ENCODE measurements around the gene EGLN3. TPM values are rescaled to one million over a fixed set of nuclear protein-coding genes. Genes with fewer than 3 reads are reported as not detected.

Gene EGLN3
- polyA plus RNA-seq, 4 donors = 13.0 to 18.6 (median 14.6) TPM

DNA sequence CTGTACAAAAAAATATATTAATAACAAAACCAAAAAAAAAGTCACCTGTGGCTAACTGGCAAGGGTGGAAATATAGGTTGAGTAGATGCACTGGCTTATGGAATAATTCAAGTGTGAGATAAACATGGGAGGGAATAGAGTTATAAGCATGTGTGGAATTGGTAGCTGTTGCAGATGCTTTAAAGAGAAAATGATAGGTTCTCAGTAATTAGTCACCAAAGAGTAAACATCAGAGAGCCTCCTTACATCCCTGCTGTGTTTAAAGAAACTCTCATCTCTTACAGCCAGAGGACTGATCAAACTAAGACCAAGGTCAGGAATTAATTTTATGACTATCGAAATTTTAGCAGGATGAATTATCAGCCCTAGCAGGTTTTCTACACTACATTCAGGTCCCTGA lies 70.5 kb downstream of the EGLN3 start:
- no peak for DNase-seq (ENCODE audit: low read depth in 4 of 4, low spot score in 2 of 4)

DNA sequence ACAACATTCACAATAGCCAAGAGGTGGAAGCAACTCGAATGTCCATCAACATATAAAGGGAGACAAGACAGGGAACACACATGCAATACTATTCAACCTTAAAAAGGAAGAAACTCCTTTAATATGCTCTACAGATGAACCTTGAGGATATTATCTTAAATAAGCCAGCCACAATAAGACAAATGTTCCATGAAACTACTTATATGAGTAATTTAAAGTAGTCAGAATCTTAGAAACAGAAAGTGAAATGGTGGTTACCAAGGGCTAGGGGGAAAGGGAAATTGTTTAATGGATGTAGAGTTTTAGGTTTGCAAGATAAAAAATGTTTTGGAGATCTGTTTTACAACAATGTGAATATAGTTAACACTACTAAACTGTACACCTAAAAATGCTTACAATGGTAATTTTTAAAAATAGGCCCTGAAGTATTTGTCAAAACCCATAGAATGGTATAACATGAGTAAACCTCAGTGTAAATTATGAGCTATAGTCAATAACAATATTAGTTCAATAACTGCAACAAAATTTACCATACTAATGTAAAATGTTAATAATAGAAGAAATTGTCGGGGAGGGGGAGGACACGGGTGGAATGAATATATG lies 71.1 kb downstream of the EGLN3 start:
- DNase-seq (ENCODE audit: low read depth in 4 of 4, low spot score in 2 of 4) = no peak

DNA sequence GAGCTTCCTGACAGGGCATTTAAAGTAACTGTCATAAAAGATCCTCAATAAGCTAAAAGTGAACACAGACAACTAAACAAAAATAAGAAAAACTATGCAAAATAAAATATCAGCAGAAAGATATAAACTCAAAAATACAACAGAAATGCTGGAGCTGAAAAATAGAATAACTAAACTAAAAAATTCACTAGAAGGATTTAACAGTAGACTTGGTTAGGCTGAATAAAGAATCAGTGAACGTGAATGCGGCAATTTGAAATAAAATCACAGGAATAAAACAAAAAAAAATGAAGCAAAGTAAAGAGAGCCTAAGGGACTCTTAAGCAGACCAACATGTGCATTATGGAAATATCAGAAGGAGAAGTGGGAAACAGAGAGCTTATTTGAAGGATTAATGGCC lies 74.6 kb downstream of the EGLN3 start:
- no peak for DNase-seq (ENCODE audit: low read depth in 4 of 4, low spot score in 2 of 4)

Data from left renal cortex interstitium (tissue), 4 donors.